Adrenal gland (tissue), 12 donors: ENCODE data around the gene ALPK1. TPM values are rescaled to one million over a fixed set of nuclear protein-coding genes. Genes with fewer than 3 reads are reported as not detected.
"Not testable (repeated sequence)": the region's sequence is repeated elsewhere in the genome, so short reads cannot be mapped to it uniquely, and the experiment has no call there.

Experiments used
- DNase-seq, 7 donors: peaks; one replicate each; pipeline ENCODE4 v3.0.0-alpha.2; 2019 to 2020
- H3K27ac ChIP-seq, 5 donors: fragments of 200-600 bp; sonication (generic) in 4 of 5; 1 replicate in 3 of 5; 2 replicates in 2 of 5; pipeline versions ENCODE4 v1.5.1 to v1.8.0; 2016 to 2020; ENCODE audit warnings: mild to moderate bottlenecking in 1 of 5
- H3K27me3 ChIP-seq: fragments of 200-600 bp; 2 replicates; pipeline ENCODE4 v1.8.0; 2021
- H3K36me3 ChIP-seq, 2 donors: fragments of 200-600 bp; replicated peaks in 1 of 2; 1 replicate in 1 of 2; 2 replicates in 1 of 2; pipeline versions ENCODE4 v1.5.1 to v1.8.0; 2018 to 2022
- H3K4me1 ChIP-seq, 2 donors: fragments of 200-600 bp; replicated peaks in 1 of 2; 1 replicate in 1 of 2; 2 replicates in 1 of 2; pipeline versions ENCODE4 v1.5.1 to v1.8.0; 2018 to 2021
- H3K4me3 ChIP-seq, 4 donors: fragments of 200-600 bp; sonication (generic) in 3 of 4; one replicate each; pipeline ENCODE4 v1.5.1; 2016 to 2018
- H3K9me3 ChIP-seq, 3 donors: fragments of 200-600 bp; sonication (generic) in 1 of 3; replicated peaks in 1 of 3; 1 replicate in 2 of 3; 2 replicates in 1 of 3; pipeline versions ENCODE4 v1.5.1 to v1.8.0; 2016 to 2021
- CTCF ChIP-seq, 6 experiments: fragments of 450-650 bp in 4 of 6; fragments of 200-600 bp in 2 of 6; sonication (generic) in 1 of 6; IDR thresholded peaks; 1 replicate in 5 of 6; 2 replicates in 1 of 6; pipeline versions ENCODE4 v1.5.1 to v1.8.0; 2016 to 2021; ENCODE audit warnings: antibody characterized with exemption in 6 of 6, mild to moderate bottlenecking in 2 of 6, moderate library complexity in 1 of 6
- POLR2A ChIP-seq, 2 donors: fragments of 450-650 bp; IDR thresholded peaks; one replicate each; pipeline ENCODE4 v1.6.1; 2017; ENCODE audit warnings: antibody characterized with exemption in 2 of 2, mild to moderate bottlenecking in 2 of 2, moderate library complexity in 1 of 2
- WGBS, 4 donors: extraction: QIAGEN DNeasy Blood & Tissue Kit in 2 of 4; methylation state at CpG; one replicate each; pipeline versions ENCODE4 v1.1.5 to v1.1.7; 2013 to 2017; 5-methylcytosine and 5-hydroxymethylcytosine counted together
- intact Hi-C, 2 donors: fragments of 100-400 bp; cut with DNase I; formaldehyde crosslinking; loops; one replicate each; pipeline versions ENCODE4 v1.14.1 to v1.15.0; 2022 to 2023
- polyA plus RNA-seq, 3 donors: library from polyadenylated mRNA; stranded (reverse); fragments of 200-250 nt in 2 of 3; fragments of 350-450 nt in 1 of 3; fragmentation: Illumina TruSeq in 1 of 3; extraction: RNeasy Lipid Tissue Mini Kit (QIAGEN cat#74804) in 1 of 3; gene quantifications; one replicate each; pipeline ENCODE4 v1.2.3, GENCODE V29; 2013 to 2014
- total RNA-seq, 9 donors: library from RNA; depleted of rRNA in 4 of 9; stranded (reverse); fragments of >200 nt in 4 of 9; fragments of 120-200 nt in 1 of 9; fragmentation: NEBNext Ultra II Directional in 1 of 9; extraction: Animal tissue kit (Norgen Biotek cat#: 25700) in 1 of 9; gene quantifications; one replicate each; pipeline versions ENCODE4 v1.1.0 to v1.2.4, GENCODE V29; 2013 to 2023
- donor health status: healthy with polysubstance abuse.
- donor health status: Bipolar disorder and iron deficiency.
- donor health status: DM: yes; HTN: yes; CAD: no.
- donor health status: DM: no; HTN: no; CAD: no.
- donor health status: DM: no; HTN: no; CAD: no.
- donor health status: DM: yes; HTN: yes; CAD: no.

The ALPK1 gene
- total and polyA plus RNA-seq, 12 donors: 6.0 to 50.4 (median 14.4) TPM

GRCh38 chr4:112290341-112290740, 6.8 kb upstream of the ALPK1 start:
- DNase-seq: no peak
- Histone ChIP-seq H3K4me1 (no peaks in the 10 kb centered on the region), H3K27me3 (no peaks in the 10 kb centered on the region), H3K36me3 (no peaks in the 10 kb centered on the region), H3K9me3 (no peaks in the 10 kb centered on the region), H3K4me3 (no peak overlapping the region), H3K27ac (no peak overlapping the region)
- WGBS, 4 donors: 81 to 92% (median 87%) methylated on average over 3 of the region's 3 CpGs
- intact Hi-C loops: no loop called here
- TF ChIP-seq CTCF (IDR thresholded peaks at IDR 0.05) (no peak), POLR2A (IDR thresholded peaks at IDR 0.05) (no peak)

- 84 to 86% (median 85%) methylated on average over 4 of the region's 4 CpGs for WGBS, 4 donors
- Histone ChIP-seq H3K9me3 (no peaks in the 10 kb centered on the region), H3K27me3 (no peaks in the 10 kb centered on the region), H3K4me1 (peaks cover 0 to 17% of the 10 kb centered on the region in 2 donors), H3K4me3 (no peak overlapping the region), H3K36me3 (no peaks in the 10 kb centered on the region), H3K27ac (no peak overlapping the region)
- no peak for DNase-seq
- intact Hi-C loops: no loop called here
- TF ChIP-seq POLR2A (IDR thresholded peaks at IDR 0.05): no peak
- TF ChIP-seq CTCF (IDR thresholded peaks at IDR 0.05): no peak
Observed at GRCh38 chr4:112299721-112300120, 2.6 kb downstream of the ALPK1 start.

DNA sequence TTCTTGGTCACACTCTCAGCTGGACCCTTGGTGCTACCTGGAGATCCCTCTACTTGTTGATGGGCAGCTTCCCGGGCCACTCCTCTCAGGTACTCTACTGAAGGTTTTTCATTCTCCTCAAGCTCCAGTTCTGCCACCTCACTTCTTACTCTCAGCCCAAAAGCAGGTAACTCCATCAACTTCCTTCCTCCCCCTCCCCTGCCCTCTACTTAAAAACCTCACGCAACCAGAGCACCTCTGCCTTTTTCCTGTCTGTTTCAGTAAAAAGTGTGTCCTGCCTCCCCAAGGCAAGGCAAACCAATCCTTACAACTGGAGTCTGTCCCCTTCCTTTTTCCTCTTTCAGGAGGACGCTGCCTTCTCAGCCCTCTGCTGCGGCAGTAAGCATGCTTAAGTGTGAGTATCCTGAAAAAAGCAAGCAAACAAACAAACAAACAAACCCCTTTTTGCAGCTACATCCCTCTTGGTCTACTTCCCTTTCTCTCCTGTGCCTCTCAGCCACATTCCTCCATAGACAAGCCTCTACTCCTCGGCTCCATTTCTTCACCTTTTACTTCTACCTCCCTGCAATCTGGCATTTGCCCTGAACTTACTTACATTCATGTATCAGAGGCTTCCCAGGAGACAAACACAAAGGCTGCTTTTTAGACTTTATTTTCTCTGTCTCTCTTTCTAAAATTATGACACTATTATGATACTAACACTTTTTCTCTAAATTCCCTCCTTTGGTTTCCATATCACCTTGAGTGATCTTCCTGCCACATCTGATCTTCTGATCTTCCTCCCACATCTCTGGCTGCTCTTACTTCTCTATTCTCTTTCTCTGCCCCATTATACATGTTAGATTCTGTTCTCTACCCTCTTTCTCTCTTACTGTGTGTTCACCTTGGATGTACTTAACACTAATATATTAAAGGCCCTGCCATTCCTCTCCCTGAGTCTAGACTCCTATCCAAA, 5.4 kb downstream of the ALPK1 start:
- TF ChIP-seq POLR2A (IDR thresholded peaks at IDR 0.05) (no peak), CTCF (IDR thresholded peaks at IDR 0.05) (no peak)
- H3K4me3 ChIP-seq: no peak overlapping the region
- 78 to 92% (median 84%) methylated on average over 5 of the region's 5 CpGs for WGBS, 4 donors

DNA sequence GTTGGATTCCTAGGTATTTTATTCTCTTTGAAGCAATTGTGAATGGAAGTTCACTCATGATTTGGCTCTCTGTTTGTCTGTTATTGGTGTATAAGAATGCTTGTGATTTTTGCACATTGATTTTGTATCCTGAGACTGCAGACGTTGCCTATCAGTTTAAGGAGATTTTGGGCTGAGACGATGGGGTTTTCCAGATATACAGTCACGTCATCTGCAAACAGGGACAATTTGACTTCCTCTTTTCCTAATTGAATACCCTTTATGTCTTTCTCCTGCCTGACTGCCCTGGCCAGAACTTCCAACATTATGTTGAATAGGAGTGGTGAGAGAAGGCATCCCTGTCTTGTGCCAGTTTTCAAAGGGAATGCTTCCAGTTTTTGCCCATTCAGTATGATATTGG, 8.3 kb downstream of the ALPK1 start:
- H3K27ac ChIP-seq, H3K27me3 ChIP-seq, H3K4me3 ChIP-seq, DNase-seq, intact Hi-C loops, H3K9me3 ChIP-seq, H3K4me1 ChIP-seq, H3K36me3 ChIP-seq: not testable (repeated sequence)
- 45 to 77% (median 61%) methylated on average over 3 of the region's 3 CpGs for WGBS, 4 donors

More for the DNA sequence above, 5.4 kb downstream of the ALPK1 start:
- Histone ChIP-seq H3K27ac (no peak overlapping the region), H3K4me1 (peaks cover 0 to 8% of the 10 kb centered on the region in 2 donors), H3K36me3 (no peaks in the 10 kb centered on the region), H3K9me3 (no peaks in the 10 kb centered on the region), H3K27me3 (no peaks in the 10 kb centered on the region)
- intact Hi-C loops: no loop called here
- DNase-seq: no peak

- H3K36me3 ChIP-seq, H3K9me3 ChIP-seq, H3K27ac ChIP-seq, intact Hi-C loops, H3K4me3 ChIP-seq, H3K4me1 ChIP-seq, H3K27me3 ChIP-seq, DNase-seq: not testable (repeated sequence)
- 57 to 68% (median 59%) methylated on average over 10 to 12 of the region's 12 CpGs for WGBS, 4 donors
Observed at GRCh38 chr4:112309263-112309791, 12.2 kb downstream of the ALPK1 start.
